Mammary epithelial cell (primary cell): ENCODE results near the gene ATF6.

ENCODE experiments used
- CTCF ChIP-seq, 2 donors: IDR thresholded peaks in 1 of 2; conservative IDR thresholded peaks in 1 of 2; 2 replicates each; pipeline ENCODE4 v1.5.1; 2011 to 2012; ENCODE audit warnings: inconsistent platforms in 2 of 2, low read length in 2 of 2, mild to moderate bottlenecking in 2 of 2, control low read depth in 1 of 2, low read depth in 1 of 2; ENCODE audit not compliant: insufficient read depth in 1 of 2; ENCODE audit errors: extremely low read depth in 1 of 2
- EZH2 ChIP-seq: IDR thresholded peaks from 2 replicates; pipeline ENCODE4 v1.6.1; 2012; ENCODE audit warnings: low read length, inconsistent platforms, borderline replicate concordance

GRCh38 chr1:161999301-162000052 is 233.4 kb downstream of the ATF6 start:
- TF ChIP-seq EZH2 = no peak
- no peak for TF ChIP-seq CTCF (conservative IDR thresholded peaks at IDR 0.05 in 1 of 2, IDR thresholded peaks at IDR 0.05 in 1 of 2; ENCODE audit: extremely low read depth in 1 of 2, insufficient read depth in 1 of 2, low read depth in 1 of 2, low read length in 2 of 2)
